ENCODE measurements around the gene CRHR2.

DNA sequence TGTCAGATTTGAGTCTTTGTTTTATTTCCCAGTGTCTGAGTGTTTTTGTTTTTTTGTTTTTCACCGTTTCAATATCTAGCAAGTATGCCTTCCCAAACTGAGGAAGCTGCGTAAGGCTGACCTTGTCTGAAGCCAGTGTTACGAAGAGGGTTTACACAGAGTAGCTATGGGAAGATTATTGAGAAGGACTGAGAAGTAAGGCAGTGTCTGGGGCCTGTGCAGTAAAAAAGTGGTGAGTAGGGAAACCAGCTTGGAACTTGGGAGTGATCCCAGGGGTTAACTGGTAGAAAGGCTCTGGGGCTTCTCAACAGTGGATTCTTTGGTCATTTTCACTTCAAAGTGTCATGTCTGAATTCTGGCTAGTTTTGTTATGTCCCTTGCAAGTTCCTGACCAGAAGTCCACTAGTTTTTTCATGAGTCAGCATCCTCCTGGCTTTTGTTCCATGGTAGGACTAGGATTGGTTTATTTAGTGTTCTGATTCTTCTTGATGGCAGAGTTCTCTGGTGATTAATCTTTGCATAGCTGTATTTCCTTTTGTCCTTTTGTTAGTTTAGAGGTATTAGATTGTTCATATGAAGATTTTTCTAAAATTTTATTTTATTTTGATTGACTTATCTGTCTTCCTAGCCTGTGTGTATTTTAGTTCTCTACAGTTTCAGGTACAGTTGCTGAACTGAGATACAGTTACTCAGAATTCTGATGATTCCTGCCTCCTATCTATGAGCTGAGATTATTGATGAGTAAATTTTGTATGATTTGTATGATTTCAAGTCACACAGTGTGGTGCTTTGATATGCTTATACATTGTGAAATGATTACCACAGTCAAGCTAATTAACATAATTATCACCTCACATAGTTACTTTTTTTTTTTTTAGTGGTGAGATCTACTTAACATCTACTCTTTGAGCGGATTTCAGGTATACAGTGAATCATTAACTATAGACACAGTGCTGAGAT, 68.6 kb downstream of the CRHR2 start:
- TF ChIP-seq, protein P1, sequence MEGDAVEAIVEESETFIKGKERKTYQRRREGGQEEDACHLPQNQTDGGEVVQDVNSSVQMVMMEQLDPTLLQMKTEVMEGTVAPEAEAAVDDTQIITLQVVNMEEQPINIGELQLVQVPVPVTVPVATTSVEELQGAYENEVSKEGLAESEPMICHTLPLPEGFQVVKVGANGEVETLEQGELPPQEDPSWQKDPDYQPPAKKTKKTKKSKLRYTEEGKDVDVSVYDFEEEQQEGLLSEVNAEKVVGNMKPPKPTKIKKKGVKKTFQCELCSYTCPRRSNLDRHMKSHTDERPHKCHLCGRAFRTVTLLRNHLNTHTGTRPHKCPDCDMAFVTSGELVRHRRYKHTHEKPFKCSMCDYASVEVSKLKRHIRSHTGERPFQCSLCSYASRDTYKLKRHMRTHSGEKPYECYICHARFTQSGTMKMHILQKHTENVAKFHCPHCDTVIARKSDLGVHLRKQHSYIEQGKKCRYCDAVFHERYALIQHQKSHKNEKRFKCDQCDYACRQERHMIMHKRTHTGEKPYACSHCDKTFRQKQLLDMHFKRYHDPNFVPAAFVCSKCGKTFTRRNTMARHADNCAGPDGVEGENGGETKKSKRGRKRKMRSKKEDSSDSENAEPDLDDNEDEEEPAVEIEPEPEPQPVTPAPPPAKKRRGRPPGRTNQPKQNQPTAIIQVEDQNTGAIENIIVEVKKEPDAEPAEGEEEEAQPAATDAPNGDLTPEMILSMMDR (IDR thresholded peaks at IDR 0.05): no peak
- TF ChIP-seq EP300 (IDR thresholded peaks at IDR 0.05): no peak
